Tibial artery (tissue), 4 donors: ENCODE results near the gene ATRN.
"Not testable (repeated sequence)": the region's sequence is repeated elsewhere in the genome, so short reads cannot be mapped to it uniquely, and the experiment has no call there.

Experiments used
- DNase-seq, 2 donors: peaks; one replicate each; pipeline ENCODE4 v3.0.0-alpha.2; 2019
- H3K27ac ChIP-seq, 2 donors: fragments of 200-600 bp; sonication (generic) in 1 of 2; 1 replicate in 1 of 2; 2 replicates in 1 of 2; pipeline ENCODE4 v1.5.1; 2018 to 2019; ENCODE audit warnings: mild to moderate bottlenecking in 1 of 2
- H3K27me3 ChIP-seq, 2 donors: fragments of 200-600 bp; sonication (generic) in 1 of 2; one replicate each; pipeline versions ENCODE4 v1.5.1 to v1.6.0; 2016 to 2019
- H3K36me3 ChIP-seq, 3 donors: fragments of 200-600 bp; sonication (generic) in 2 of 3; one replicate each; pipeline ENCODE4 v1.5.1; 2016 to 2019; ENCODE audit warnings: mild to moderate bottlenecking in 2 of 3
- H3K4me1 ChIP-seq, 4 donors: fragments of 200-600 bp; sonication (generic) in 2 of 4; 1 replicate in 3 of 4; 2 replicates in 1 of 4; pipeline ENCODE4 v1.5.1; 2016 to 2019
- H3K4me3 ChIP-seq, 2 donors: fragments of 200-600 bp; sonication (generic) in 1 of 2; 1 replicate in 1 of 2; 2 replicates in 1 of 2; pipeline ENCODE4 v1.5.1; 2018 to 2019; ENCODE audit warnings: mild to moderate bottlenecking in 2 of 2
- H3K9me3 ChIP-seq, 3 donors: fragments of 200-600 bp; sonication (generic) in 1 of 3; one replicate each; pipeline ENCODE4 v1.5.1; 2016 to 2019
- CTCF ChIP-seq, 2 experiments: fragments of 200-600 bp in 1 of 2; fragments of 450-650 bp in 1 of 2; IDR thresholded peaks; one replicate each; pipeline ENCODE4 v1.5.1; 2017 to 2019; ENCODE audit warnings: antibody characterized with exemption in 2 of 2, mild to moderate bottlenecking in 1 of 2, moderate library complexity in 1 of 2
- intact Hi-C: fragments of 100-400 bp; cut with DNase I; formaldehyde crosslinking; loops from one replicate; pipeline ENCODE4 v1.15.0; 2023; ENCODE audit warnings: low total_unique reads

The ATRN gene

GRCh38 chr20:3595541-3595940, 124.7 kb downstream of the ATRN start:
- no peaks in the 10 kb centered on the region for H3K27me3 ChIP-seq
- no peak for DNase-seq
- TF ChIP-seq CTCF (IDR thresholded peaks at IDR 0.05) = no peak
- intact Hi-C loops = no loop called here
- no peaks in the 10 kb centered on the region for H3K9me3 ChIP-seq
- H3K36me3 ChIP-seq = peaks cover 74 to 88% (median 76%) of the 10 kb centered on the region in 3 donors
- H3K27ac ChIP-seq = no peak overlapping the region
- no peak overlapping the region for H3K4me3 ChIP-seq
- H3K4me1 ChIP-seq = no peaks in the 10 kb centered on the region

- no peaks in the 10 kb centered on the region for H3K27me3 ChIP-seq
- intact Hi-C loops = no loop called here
- H3K36me3 ChIP-seq = peaks cover 31 to 67% (median 58%) of the 10 kb centered on the region in 3 donors
- no peaks in the 10 kb centered on the region for H3K4me1 ChIP-seq
- no peak overlapping the region for H3K4me3 ChIP-seq
- H3K27ac ChIP-seq = no peak overlapping the region
- DNase-seq = no peak
- TF ChIP-seq CTCF (IDR thresholded peaks at IDR 0.05) = no peak
- no peaks in the 10 kb centered on the region for H3K9me3 ChIP-seq
Measured at GRCh38 chr20:3603108-3603507, 132.3 kb downstream of the ATRN start.

GRCh38 chr20:3605386-3605886, 134.6 kb downstream of the ATRN start:
- DNase-seq, H3K27me3 ChIP-seq, H3K4me1 ChIP-seq, H3K4me3 ChIP-seq, H3K27ac ChIP-seq, intact Hi-C loops, H3K9me3 ChIP-seq: not testable (repeated sequence)
- peaks cover 18 to 50% (median 39%) of the 10 kb centered on the region in 3 donors for H3K36me3 ChIP-seq

GRCh38 chr20:3606021-3606420, 135.2 kb downstream of the ATRN start:
- H3K27me3 ChIP-seq = no peaks in the 10 kb centered on the region
- no peak for TF ChIP-seq CTCF (IDR thresholded peaks at IDR 0.05)
- DNase-seq = no peak
- no peaks in the 10 kb centered on the region for H3K9me3 ChIP-seq
- H3K27ac ChIP-seq = no peak overlapping the region
- H3K4me1 ChIP-seq = no peaks in the 10 kb centered on the region
- peaks cover 18 to 44% (median 33%) of the 10 kb centered on the region in 3 donors for H3K36me3 ChIP-seq
- intact Hi-C loops = no loop called here
- no peak overlapping the region for H3K4me3 ChIP-seq

GRCh38 chr20:3611901-3612300, 141.1 kb downstream of the ATRN start:
- TF ChIP-seq CTCF (IDR thresholded peaks at IDR 0.05) = no peak
- Histone ChIP-seq H3K4me3 (no peak overlapping the region), H3K27me3 (no peaks in the 10 kb centered on the region), H3K4me1 (no peaks in the 10 kb centered on the region), H3K27ac (no peak overlapping the region), H3K9me3 (no peaks in the 10 kb centered on the region), H3K36me3 (peaks cover 0 to 13% (median 5%) of the 10 kb centered on the region in 3 donors)
- intact Hi-C loops = no loop called here
- no peak for DNase-seq

- DNase-seq = no peak
Measured at GRCh38 chr20:3612795-3613572, 142.2 kb downstream of the ATRN start.

More at GRCh38 chr20:3612795-3613572, 142.2 kb downstream of the ATRN start:
- H3K9me3 ChIP-seq = no peaks in the 10 kb centered on the region
- no peaks in the 10 kb centered on the region for H3K27me3 ChIP-seq
- TF ChIP-seq CTCF (IDR thresholded peaks at IDR 0.05) = no peak
- intact Hi-C loops = no loop called here
- H3K4me3 ChIP-seq = no peak overlapping the region
- H3K36me3 ChIP-seq = peaks cover 5 to 18% (median 7%) of the 10 kb centered on the region in 3 donors
- H3K27ac ChIP-seq = no peak overlapping the region
- no peaks in the 10 kb centered on the region for H3K4me1 ChIP-seq
